ENCODE data around the gene CYP27B1.
"Not testable (repeated sequence)": the region's sequence is repeated elsewhere in the genome, so short reads cannot be mapped to it uniquely, and the experiment has no call there.

The CYP27B1 gene

GRCh38 chr12:57783861-57784260, 17.0 kb upstream of the CYP27B1 start:
- no peak for DNase-seq (ENCODE audit: low read depth)

DNA sequence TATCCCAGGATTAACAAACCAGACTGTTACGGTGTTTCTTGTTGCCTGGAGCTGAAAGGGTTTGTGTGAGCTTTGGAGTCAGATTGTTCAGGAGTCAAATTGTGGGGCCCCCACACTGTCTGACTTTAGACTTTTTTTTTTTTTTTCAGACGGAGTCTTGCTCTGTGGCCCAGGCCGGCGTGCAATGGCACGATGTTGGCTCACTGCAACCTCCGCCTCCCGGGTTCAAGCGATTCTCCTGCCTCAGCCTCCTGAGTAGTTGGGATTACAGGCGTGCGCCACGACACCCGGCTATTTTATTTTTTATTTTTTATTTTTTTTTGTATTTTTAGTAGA, 16.6 kb upstream of the CYP27B1 start:
- DNase-seq (ENCODE audit: low read depth): no peak

DNA sequence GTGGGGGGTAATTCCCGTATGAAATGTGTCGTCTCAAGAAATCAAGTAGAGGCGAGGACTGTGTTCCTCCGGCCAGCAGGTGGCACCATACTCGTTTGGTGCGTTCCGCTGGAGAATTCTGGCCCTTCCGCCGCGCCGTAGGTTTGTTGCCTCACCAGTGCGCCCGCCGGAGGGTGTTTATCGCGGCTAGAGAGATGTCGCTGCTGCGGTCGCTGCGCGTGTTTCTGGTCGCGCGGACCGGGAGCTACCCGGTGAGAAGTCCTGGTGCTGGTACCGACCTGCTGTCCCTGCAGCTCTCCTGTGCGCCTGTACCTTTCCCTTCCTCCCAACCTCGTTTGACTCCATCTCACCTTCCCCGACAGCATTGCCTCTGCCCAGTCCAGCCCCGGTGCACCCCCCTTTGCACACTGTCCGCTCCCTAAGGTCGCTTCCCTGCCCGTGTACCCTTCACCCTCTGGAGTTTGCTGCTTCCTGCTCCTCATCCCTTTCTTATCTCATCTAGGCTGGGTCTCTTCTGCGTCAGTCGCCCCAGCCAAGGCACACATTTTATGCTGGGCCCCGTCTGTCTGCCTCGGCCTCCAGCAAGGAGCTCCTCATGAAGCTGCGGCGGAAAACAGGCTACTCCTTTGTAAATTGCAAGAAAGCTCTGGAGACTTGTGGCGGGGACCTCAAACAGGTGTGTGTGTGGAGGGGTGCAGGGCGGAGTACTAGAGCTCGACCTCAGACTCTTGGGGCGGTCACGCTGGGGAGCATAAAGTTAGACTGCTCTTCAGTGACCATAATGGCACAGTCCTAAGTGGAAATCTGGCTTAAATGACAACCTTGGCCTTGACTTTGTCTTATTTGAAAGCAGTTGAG, 16.0 kb upstream of the CYP27B1 start, which contains the start of gene TSFM:
TSFM (plus strand) TSS at position 180 of the 858 bp plus-strand sequence; CDS start at position 195, 15 bp downstream.
- DNase-seq (ENCODE audit: low read depth): peak; percentile 99

DNA sequence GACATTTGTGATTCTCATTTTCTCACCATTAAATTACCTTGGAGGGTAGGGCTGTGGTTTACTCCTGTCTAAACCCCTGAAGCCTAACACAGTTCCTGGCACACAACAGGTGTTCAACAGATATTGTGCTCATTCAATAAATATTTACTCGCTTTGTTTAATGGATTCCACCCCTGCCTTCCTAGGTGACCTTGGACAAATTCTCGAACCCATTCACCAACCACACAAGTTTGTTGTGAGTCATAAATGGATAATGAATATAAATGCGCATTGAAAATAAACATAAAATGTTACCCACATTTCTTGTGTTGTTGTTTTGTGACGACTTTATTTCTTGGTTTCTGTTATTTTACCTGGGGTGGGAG, 15.3 kb upstream of the CYP27B1 start:
- DNase-seq (ENCODE audit: low read depth): no peak

DNA sequence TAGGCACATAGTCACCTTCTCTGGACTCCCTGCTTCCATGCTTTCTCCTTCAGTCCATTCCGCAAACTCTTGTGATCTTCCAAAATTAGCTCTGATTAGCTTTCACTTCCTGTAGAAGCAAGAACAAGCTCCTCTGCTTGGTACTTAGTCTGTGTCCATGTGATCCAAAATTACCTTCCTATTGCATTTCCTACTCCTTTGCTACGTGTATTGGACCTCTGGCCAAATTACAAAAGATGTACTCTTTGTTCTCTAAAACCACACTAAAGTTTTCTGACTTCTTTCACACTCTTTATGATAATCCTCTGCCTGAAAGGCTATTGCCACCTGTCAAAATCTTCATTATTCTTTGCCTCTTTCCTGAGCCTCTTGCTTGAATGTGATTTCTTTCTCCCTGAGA, 14.9 kb upstream of the CYP27B1 start:
- DNase-seq (ENCODE audit: low read depth): no peak

DNA sequence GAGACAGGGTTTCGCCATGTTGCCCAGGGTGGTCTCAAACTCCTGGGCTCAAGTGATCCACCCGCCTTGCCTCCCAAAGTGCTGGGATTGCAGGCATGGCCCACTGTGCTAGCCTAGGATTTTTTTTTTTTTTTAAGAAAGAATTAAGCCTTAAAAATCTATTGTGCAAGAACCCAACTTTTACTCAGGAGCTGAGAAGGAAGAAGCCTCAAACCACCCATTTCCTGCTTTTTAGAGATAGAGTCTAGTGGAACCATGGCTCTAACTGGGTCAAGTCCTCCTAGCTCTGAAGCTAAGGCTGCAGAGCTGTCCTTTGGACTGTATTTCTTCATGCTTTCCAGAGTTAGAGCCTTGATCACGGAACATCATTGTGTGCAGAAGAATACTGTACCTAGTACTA, 14.4 kb upstream of the CYP27B1 start:
- DNase-seq (ENCODE audit: low read depth): no peak

DNA sequence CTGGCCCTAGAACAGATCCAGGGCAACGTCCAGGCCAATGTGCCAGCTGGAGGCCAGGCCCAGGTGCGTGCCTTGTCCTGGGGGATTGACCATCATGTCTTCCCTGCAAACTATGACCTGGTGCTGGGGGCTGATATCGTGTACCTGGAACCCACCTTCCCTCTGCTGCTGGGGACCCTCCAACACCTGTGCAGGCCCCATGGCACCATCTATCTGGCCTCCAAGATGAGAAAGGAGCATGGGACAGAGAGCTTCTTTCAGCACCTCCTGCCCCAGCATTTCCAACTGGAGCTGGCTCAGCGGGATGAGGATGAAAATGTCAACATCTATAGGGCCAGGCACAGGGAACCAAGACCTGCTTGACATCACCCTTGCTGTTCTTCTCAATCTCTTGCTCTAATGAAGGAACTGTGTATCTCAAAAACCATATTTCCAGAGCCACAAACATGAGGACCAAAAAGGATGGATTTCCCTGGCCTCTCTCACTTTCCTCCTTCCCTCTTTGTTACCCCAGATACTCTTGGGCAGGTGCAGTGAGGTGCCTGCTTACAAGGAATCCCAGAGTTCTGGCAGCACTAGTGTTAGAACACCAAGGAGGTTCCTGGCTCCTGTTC, 13.5 kb upstream of the CYP27B1 start:
- no peak for DNase-seq (ENCODE audit: low read depth)

- DNase-seq (ENCODE audit: low read depth): no peak
These were observed 12.9 kb upstream of the CYP27B1 start for GRCh38 chr12:57779736-57780135.

DNA sequence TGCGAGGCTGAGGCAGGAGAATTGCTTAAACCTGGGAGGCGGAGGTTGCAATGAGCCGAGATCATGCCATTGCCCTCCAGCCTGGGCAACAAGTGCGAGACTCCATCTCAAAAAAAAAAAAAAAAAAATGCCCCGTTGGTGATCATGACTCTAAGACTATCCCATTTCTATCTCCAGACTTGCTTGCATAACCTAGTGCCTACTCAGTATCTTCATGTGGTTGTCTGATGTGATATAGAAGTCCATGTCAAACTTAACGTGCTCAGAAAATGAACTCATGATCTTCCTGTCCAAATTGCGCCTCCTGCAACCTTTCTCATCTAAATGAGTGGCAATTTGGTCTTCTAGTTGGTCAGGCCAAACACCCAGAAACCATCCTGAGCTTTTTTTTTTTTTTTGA, 11.0 kb upstream of the CYP27B1 start:
- no peak for DNase-seq (ENCODE audit: low read depth)

DNA sequence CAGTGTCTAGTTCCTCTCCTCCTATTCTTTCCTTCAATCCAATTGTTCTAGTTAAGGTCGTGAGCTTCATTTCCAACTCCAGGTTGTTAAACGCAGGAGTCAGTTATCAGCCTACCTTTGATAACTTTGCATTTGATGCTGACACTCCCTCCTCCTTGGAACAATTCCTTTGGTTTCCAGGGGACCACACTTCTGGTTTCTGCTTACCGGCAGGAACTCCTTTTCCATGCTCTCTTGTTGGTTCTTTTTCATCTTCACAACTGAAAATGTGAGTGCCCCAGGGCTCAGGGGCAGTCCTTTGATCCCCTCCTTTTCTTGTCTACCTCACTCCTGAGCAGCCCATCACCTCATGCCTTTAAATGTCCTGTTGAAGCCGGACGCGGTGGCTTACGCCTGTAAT, 10.5 kb upstream of the CYP27B1 start:
- no peak for DNase-seq (ENCODE audit: low read depth)

DNA sequence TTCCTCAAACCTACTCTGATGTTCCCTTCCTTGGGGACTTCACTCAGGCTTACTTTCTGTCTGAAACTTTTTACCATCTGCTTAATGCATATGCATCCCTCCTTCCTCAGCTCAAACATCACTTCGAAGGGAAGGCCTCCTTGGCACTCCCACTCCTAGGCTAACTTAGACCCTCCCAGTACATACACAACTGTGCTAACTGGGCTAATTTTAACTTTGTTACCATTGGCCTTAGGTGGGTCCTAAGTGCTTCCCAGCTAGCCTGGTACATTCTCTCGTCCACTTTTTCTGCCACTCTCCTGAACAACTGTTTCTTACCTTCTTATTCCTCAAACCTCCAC, 9.3 kb upstream of the CYP27B1 start:
- DNase-seq (ENCODE audit: low read depth): no peak

DNA sequence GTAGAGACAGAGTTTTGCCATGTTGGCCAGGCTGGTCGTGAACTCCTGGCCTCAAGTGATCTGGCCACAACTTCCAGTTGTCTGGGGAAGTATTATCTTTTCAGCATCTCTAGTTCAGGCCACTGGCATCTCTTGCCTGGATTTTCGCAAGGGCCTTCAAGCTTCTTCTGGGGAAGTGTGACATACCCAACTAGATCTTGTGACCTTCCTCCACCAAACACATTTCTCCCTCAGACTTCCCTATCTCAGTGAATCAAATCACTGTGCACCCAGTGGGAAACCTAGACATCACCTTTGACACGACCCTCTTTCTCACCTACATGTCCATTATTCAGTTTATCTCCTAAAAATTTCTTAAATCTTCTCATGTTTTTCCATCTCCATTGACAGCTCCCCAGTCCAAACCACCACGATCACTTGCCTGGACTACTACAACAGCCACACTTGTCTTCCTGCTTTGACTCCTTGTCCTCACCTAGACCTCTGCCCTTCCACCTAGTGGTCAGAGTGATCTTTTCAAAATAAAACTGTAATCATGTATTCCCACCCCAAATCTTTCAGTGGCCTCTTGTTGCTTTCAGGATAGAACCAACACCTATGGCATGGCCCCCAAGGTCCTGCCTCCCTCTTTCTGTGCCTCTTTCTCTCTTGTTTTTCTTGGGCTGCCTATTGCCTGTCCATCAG, 8.8 kb upstream of the CYP27B1 start:
- no peak for DNase-seq (ENCODE audit: low read depth)

DNA sequence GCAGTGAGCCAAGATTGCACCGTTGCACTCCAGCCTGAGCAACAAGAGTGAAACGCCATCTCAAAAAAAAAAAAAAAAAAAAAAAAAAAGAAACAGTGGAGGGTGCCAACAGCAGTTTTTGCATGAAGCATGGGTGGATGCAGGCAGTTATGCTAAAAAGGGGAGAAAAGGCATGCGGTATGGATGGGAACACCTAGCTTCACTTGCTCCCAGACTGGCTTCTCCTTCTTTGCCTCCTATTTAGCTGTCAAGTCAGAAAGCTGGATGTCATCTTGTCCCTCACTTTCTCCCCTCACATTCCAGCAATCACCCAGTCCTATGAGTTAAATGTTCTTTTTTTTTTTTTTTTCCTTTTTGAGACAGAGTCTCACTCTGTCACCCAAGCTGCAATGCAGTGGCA, 8.2 kb upstream of the CYP27B1 start:
- no peak for DNase-seq (ENCODE audit: low read depth)

- DNase-seq (ENCODE audit: low read depth): not testable (repeated sequence)
These were observed 7.8 kb upstream of the CYP27B1 start for GRCh38 chr12:57774634-57775033.

- DNase-seq (ENCODE audit: low read depth): no peak
These were observed 5.8 kb upstream of the CYP27B1 start, which contains the start of gene EEF1AKMT3 for GRCh38 chr12:57772429-57773322. TSS of gene EEF1AKMT3 (plus strand) at chr12:57772614. CDS start at chr12:57772725, 111 bp downstream.

DNA sequence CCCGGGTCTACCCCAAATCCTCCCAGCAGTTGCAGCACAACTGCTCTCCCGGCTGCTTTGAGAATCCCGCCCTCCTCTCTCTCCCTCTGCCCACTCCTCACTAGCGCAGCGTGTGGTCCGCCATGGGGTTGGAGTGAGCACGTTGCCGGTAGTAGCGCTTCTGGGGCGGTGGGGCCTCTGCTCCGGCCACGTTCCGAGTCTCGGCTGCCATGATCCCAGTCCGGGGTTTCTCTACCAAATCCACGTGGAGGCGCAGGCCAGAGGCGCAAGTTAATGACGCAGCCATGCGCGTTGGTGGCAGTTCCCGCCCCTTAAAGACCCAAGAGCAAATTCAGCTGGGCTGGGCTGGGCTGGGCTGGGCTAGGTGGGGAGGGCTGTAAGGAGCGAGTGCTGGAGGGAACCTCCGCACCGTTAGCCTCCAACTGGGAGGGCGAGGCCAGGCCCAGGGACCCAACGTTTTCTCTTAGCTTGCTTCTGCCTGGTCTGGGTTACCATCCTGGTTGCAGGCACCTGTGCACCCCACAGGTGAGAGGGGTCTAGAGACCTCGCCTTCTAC, 5.1 kb upstream of the CYP27B1 start, which contains the start of gene METTL1:
METTL1 (minus strand) TSS at position 233 of the 556 bp plus-strand sequence; CDS start at position 211, 22 bp downstream.
- peak; percentile 73 for DNase-seq (ENCODE audit: low read depth)

- peak; percentile 62 for DNase-seq (ENCODE audit: low read depth)
These were observed 4.5 kb upstream of the CYP27B1 start for GRCh38 chr12:57771236-57771872.

DNA sequence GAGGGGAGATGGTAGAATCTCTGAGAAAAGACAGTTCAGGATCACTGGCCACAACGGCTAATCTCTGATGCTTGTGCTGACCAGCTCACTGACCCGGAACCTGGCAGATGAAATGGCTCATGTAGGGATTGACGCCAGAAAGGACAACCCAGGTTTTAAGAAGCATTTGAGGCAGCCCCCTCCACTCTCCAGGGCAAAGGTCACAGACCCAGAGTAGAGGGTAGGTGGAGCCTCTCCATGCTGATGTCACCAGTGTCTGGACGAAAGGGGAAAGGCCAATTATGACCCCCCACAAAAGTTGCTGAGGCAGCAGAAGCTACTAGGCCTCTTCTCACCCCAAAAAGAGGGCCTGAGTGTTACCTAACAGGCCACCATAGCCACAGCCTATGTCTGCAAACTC, 3.9 kb upstream of the CYP27B1 start:
- DNase-seq (ENCODE audit: low read depth): no peak

- DNase-seq (ENCODE audit: low read depth): no peak
These were observed 2.7 kb upstream of the CYP27B1 start for GRCh38 chr12:57769594-57769993.

GRCh38 chr12:57767876-57768275, 998 bp upstream of the CYP27B1 start:
- DNase-seq (ENCODE audit: low read depth): no peak

GRCh38 chr12:57767305-57767698, 424 bp upstream of the CYP27B1 start:
- no peak for DNase-seq (ENCODE audit: low read depth)

Measured in stimulated activated CD8-positive, alpha-beta memory T cell treated with anti-CD3 and anti-CD28 coated beads, Interleukin-15, amount 100 ng/mL, for 1 hour (primary cell).